ENCODE data around the gene EFNA5. TPM values are rescaled to one million over a fixed set of nuclear protein-coding genes. Genes with fewer than 3 reads are reported as not detected.

EFNA5 gene
- total RNA-seq, 1 donor from 2014 or later, result 10.2 TPM

- intact Hi-C loops (cut with DNase I), result no loop called here
- Histone ChIP-seq H3K4me3 (no peak overlapping the region), H3K4me1 (no peaks in the 10 kb centered on the region), H3K36me3 (no peaks in the 10 kb centered on the region), H3K9me3 (no peaks in the 10 kb centered on the region), H3K27me3 (ENCODE audit: low read depth) (no peaks in the 10 kb centered on the region), H3K27ac (no peak overlapping the region)
- DNase-seq, result no peak
- TF ChIP-seq CTCF (IDR thresholded peaks at IDR 0.05), result no peak
- no peak for ATAC-seq
Observed at GRCh38 chr5:107444300-107444699, 226.4 kb downstream of the EFNA5 start.

- H3K27ac ChIP-seq, result no peak overlapping the region
- no peaks in the 10 kb centered on the region for H3K4me1 ChIP-seq
- intact Hi-C loops (cut with DNase I), result no loop called here
- H3K27me3 ChIP-seq (ENCODE audit: low read depth), result no peaks in the 10 kb centered on the region
- H3K9me3 ChIP-seq, result no peaks in the 10 kb centered on the region
- DNase-seq (no peak), ATAC-seq (no peak)
- H3K36me3 ChIP-seq, result no peaks in the 10 kb centered on the region
- H3K4me3 ChIP-seq, result no peak overlapping the region
- no peak for TF ChIP-seq CTCF (IDR thresholded peaks at IDR 0.05)
Observed at GRCh38 chr5:107443897-107444296, 226.8 kb downstream of the EFNA5 start.

- H3K4me1 ChIP-seq, result no peaks in the 10 kb centered on the region
- ATAC-seq, result no peak
- no peak for TF ChIP-seq CTCF (IDR thresholded peaks at IDR 0.05)
- no peak for DNase-seq
- H3K27me3 ChIP-seq (ENCODE audit: low read depth), result no peaks in the 10 kb centered on the region
- H3K4me3 ChIP-seq, result no peak overlapping the region
- no peak overlapping the region for H3K27ac ChIP-seq
- intact Hi-C loops (cut with DNase I), result no loop called here
- no peaks in the 10 kb centered on the region for H3K36me3 ChIP-seq
- H3K9me3 ChIP-seq, result no peaks in the 10 kb centered on the region
Observed at GRCh38 chr5:107442452-107442851, 228.3 kb downstream of the EFNA5 start.

- no peak for DNase-seq
- no peak overlapping the region for H3K4me3 ChIP-seq
- no peaks in the 10 kb centered on the region for H3K36me3 ChIP-seq
- no peak overlapping the region for H3K27ac ChIP-seq
- no peaks in the 10 kb centered on the region for H3K4me1 ChIP-seq
- TF ChIP-seq CTCF (IDR thresholded peaks at IDR 0.05), result no peak
- intact Hi-C loops (cut with DNase I), result no loop called here
- H3K9me3 ChIP-seq, result no peaks in the 10 kb centered on the region
- no peaks in the 10 kb centered on the region for H3K27me3 ChIP-seq (ENCODE audit: low read depth)
- ATAC-seq, result no peak
Observed at GRCh38 chr5:107439832-107440231, 230.9 kb downstream of the EFNA5 start.

- Histone ChIP-seq H3K4me1 (no peaks in the 10 kb centered on the region), H3K36me3 (no peaks in the 10 kb centered on the region), H3K4me3 (no peak overlapping the region), H3K27me3 (ENCODE audit: low read depth) (no peaks in the 10 kb centered on the region), H3K27ac (no peak overlapping the region), H3K9me3 (no peaks in the 10 kb centered on the region)
- TF ChIP-seq CTCF (IDR thresholded peaks at IDR 0.05), result no peak
- DNase-seq, result no peak
- intact Hi-C loops (cut with DNase I), result no loop called here
- ATAC-seq, result no peak
Observed at GRCh38 chr5:107437986-107438510, 232.7 kb downstream of the EFNA5 start.

GRCh38 chr5:107437154-107437553 is 233.6 kb downstream of the EFNA5 start:
- no peaks in the 10 kb centered on the region for H3K9me3 ChIP-seq
- TF ChIP-seq CTCF (IDR thresholded peaks at IDR 0.05), result no peak
- no peaks in the 10 kb centered on the region for H3K4me1 ChIP-seq
- no peaks in the 10 kb centered on the region for H3K36me3 ChIP-seq
- intact Hi-C loops (cut with DNase I), result no loop called here
- DNase-seq (no peak), ATAC-seq (no peak)
- no peaks in the 10 kb centered on the region for H3K27me3 ChIP-seq (ENCODE audit: low read depth)
- no peak overlapping the region for H3K4me3 ChIP-seq
- no peak overlapping the region for H3K27ac ChIP-seq

Data from lower lobe of right lung (tissue), 2 donors.